ENCODE results near the gene LIM2. TPM values are rescaled to one million over a fixed set of nuclear protein-coding genes. Genes with fewer than 3 reads are reported as not detected.

The LIM2 gene
- total and polyA plus RNA-seq, 9 of the 15 experiments (the other 6 are each of a cell fraction or from before 2014, with no cell fraction given): 0.07 to 0.45 (median 0.18) TPM; not detected in 4

DNA sequence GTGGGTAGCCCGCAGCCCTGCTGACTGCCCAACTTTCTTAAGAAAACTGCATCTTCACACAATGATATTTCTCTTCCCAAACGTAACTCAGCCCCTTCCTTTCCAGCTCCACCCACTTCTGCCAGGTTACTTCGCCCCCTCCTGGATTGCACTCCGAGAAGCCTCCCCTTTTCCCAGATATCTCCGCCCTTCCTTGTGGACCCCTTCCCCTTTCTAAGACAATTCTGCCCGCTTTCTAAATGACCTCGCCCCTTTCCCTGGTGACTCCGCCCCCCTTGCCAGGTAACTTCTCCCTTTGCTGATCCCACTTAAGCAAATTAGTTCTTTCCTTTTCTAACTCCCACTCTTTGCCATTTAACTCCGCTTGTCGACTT, 48.5 kb downstream of the LIM2 start (continued):
- no peak for TF ChIP-seq RERE (CRISPR knock-in tag; IDR thresholded peaks at IDR 0.05; ENCODE audit: borderline replicate concordance)
- no peak for TF ChIP-seq CHCHD3 (CRISPR knock-in tag; IDR thresholded peaks at IDR 0.05)
- TF ChIP-seq RFX1 (IDR thresholded peaks at IDR 0.05): no peak
- no peak for TF ChIP-seq SMAD3 (CRISPR knock-in tag; conservative IDR thresholded peaks at IDR 0.05)
- peak; percentile 67 for TF ChIP-seq TOE1 (IDR thresholded peaks at IDR 0.05; ENCODE audit: borderline replicate concordance)
- no peak for TF ChIP-seq TOE1 (CRISPR knock-in tag; IDR thresholded peaks at IDR 0.05; ENCODE audit: borderline replicate concordance, low read depth)
- no peak for TF ChIP-seq ELK3 (CRISPR knock-in tag; IDR thresholded peaks at IDR 0.05)
- no peak for TF ChIP-seq HMGN3 (IDR thresholded peaks at IDR 0.05; ENCODE audit: borderline replicate concordance, extremely low read depth, insufficient read length, low read depth, low read length)
- TF ChIP-seq PHB (CRISPR knock-in tag; IDR thresholded peaks at IDR 0.05): no peak
- no peak for TF ChIP-seq DDX20 (tag; IDR thresholded peaks at IDR 0.05; ENCODE audit: low read depth)
- peak; percentile 23; the same call in 1 of the 2 replicates for TF ChIP-seq NFIC (IDR thresholded peaks at IDR 0.05)
- TF ChIP-seq, protein P1, sequence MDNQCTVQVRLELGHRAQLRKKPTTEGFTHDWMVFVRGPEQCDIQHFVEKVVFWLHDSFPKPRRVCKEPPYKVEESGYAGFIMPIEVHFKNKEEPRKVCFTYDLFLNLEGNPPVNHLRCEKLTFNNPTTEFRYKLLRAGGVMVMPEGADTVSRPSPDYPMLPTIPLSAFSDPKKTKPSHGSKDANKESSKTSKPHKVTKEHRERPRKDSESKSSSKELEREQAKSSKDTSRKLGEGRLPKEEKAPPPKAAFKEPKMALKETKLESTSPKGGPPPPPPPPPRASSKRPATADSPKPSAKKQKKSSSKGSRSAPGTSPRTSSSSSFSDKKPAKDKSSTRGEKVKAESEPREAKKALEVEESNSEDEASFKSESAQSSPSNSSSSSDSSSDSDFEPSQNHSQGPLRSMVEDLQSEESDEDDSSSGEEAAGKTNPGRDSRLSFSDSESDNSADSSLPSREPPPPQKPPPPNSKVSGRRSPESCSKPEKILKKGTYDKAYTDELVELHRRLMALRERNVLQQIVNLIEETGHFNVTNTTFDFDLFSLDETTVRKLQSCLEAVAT (IDR thresholded peaks at IDR 0.05): peak; percentile 60 to 63; a peak in 2 of 4 replicates
- TF ChIP-seq RBM25 (IDR thresholded peaks at IDR 0.05; ENCODE audit: low read depth, low read length, severe bottlenecking): no peak
- TF ChIP-seq SRSF9 (IDR thresholded peaks at IDR 0.05; ENCODE audit: borderline replicate concordance, low read depth, low read length): no peak
- TF ChIP-seq, protein P2, sequence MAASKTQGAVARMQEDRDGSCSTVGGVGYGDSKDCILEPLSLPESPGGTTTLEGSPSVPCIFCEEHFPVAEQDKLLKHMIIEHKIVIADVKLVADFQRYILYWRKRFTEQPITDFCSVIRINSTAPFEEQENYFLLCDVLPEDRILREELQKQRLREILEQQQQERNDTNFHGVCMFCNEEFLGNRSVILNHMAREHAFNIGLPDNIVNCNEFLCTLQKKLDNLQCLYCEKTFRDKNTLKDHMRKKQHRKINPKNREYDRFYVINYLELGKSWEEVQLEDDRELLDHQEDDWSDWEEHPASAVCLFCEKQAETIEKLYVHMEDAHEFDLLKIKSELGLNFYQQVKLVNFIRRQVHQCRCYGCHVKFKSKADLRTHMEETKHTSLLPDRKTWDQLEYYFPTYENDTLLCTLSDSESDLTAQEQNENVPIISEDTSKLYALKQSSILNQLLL (CRISPR knock-in tag; IDR thresholded peaks at IDR 0.05; ENCODE audit: borderline replicate concordance): no peak
- TF ChIP-seq ZNF589 (CRISPR knock-in tag; IDR thresholded peaks at IDR 0.05; ENCODE audit: low read depth): no peak
- no peak for TF ChIP-seq ZNF778 (CRISPR knock-in tag; IDR thresholded peaks at IDR 0.05)
- TF ChIP-seq GTF2A2 (tag; IDR thresholded peaks at IDR 0.05): no peak
